ENCODE results near the gene LDB2.
"Not testable (repeated sequence)": the region's sequence is repeated elsewhere in the genome, so short reads cannot be mapped to it uniquely, and the experiment has no call there.

LDB2 gene

DNA sequence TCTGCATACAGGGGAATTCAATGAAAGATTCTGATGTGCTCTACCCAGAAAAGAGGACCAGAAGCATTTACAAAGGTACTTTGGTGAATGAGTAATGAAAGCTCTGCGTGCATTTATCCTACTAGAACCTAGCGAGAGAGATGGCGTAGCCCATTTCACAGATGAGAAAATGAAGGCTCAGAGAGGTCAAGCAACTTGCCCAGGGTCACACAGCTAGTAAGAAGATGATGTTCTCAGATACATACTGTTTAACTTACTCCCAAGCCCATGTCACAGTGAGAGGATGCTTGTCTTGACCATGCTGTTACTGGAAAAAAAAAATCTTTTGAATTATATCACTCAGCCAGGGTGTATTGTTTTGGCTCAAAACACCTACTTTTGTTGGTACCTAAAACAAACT is 317.3 kb downstream of the LDB2 start:
- DNase-seq (ENCODE audit: insufficient read length) (no peak), FAIRE-seq (no peak)
- TF ChIP-seq TAF1 (IDR thresholded peaks at IDR 0.05; ENCODE audit: borderline replicate concordance, low read depth, low read length) (no peak), POLR2AphosphoS5 (IDR thresholded peaks at IDR 0.05; ENCODE audit: low read depth, low read length) (no peak), POLR2A (IDR thresholded peaks at IDR 0.05; ENCODE audit: low read depth, low read length) (no peak)

DNA sequence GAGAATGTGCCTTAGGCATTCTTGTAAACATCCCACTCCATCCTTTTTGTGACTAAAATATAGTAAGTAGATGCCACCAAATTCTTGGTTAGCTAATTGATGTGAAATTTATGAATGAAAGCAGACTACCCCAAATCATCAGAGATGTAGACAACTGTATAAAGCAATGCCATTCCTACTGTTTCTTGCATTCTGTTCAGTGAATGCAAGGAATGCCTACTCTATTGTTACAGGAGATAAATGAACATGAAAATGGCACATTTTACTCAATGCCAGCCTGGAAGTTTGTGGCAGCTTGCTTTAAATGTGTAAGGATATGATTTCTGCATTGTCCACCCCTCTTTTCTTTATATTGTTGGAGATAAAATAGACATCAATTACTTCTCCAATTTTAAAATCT is 317.9 kb downstream of the LDB2 start:
- DNase-seq (ENCODE audit: insufficient read length), result no peak
- TF ChIP-seq POLR2AphosphoS5 (IDR thresholded peaks at IDR 0.05; ENCODE audit: low read depth, low read length) (no peak), POLR2A (IDR thresholded peaks at IDR 0.05; ENCODE audit: low read depth, low read length) (no peak)
- FAIRE-seq, result no peak

DNA sequence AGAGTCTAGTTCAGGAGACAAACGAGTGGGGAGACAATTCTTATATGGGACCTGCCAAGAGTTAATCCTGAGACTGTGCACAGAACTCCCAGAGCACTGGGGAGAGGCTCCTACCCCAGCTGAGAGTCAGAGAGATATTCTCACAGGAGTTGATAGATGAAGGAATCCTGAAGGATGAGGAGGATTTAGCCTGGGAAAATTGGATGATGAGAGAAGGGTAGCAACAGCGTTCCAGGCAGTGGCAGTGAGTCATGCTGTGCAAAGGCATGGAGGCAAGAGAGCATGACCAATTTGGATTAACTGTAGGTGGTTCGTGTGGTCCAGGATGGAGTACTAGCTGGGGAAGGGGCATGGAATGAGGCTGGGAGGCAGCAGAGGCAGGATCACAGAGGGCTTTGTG is 318.6 kb downstream of the LDB2 start:
- DNase-seq (ENCODE audit: insufficient read length), result no peak

DNA sequence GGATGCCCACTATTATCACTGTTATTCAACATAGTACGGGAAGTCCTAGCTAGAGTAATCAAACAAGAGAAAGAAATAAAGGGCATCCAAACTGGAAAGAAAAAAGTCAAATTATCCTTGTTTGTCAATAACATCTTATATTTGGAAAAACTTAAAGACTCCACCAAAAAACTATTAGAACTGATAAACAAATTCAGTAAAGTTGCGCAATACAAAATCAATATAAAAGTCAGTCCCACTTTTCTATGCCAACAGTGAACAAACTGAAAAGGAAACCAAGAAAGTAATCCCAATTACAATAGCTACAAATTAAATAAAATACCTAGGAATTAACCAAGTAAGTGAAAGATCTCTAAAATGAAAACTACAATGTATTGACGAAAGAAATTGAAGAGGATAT is 321.3 kb downstream of the LDB2 start:
- no peak for DNase-seq (ENCODE audit: insufficient read length)
- FAIRE-seq, result no peak
- TF ChIP-seq POLR2AphosphoS5 (IDR thresholded peaks at IDR 0.05; ENCODE audit: low read depth, low read length), result no peak
- TF ChIP-seq TAF1 (IDR thresholded peaks at IDR 0.05; ENCODE audit: borderline replicate concordance, low read depth, low read length), result no peak
- TF ChIP-seq POLR2A (IDR thresholded peaks at IDR 0.05; ENCODE audit: low read depth, low read length), result no peak

More for the DNA sequence above, 318.6 kb downstream of the LDB2 start:
- TF ChIP-seq POLR2AphosphoS5 (IDR thresholded peaks at IDR 0.05; ENCODE audit: low read depth, low read length) (no peak), POLR2A (IDR thresholded peaks at IDR 0.05; ENCODE audit: low read depth, low read length) (no peak), TAF1 (IDR thresholded peaks at IDR 0.05; ENCODE audit: borderline replicate concordance, low read depth, low read length) (no peak)
- FAIRE-seq, result no peak

DNA sequence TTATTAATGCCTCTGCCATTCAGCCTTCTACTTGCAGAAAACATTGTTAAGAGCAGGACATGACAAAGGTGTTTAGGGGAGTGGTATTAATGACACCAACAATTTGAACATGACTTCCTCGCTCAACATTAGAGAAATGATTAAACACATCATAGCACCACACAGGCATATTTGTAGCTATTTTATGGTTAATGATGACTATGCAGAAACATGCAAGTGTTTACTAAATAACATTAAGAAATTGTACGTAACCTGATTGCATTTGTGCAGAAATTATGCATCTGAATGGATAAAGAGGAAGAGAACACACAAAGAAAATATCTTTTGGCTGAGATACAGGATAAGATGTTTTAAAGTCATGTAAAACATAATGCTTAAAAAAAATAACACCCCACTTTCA is 323.5 kb downstream of the LDB2 start:
- DNase-seq (ENCODE audit: insufficient read length) (no peak), FAIRE-seq (no peak)
- TF ChIP-seq POLR2A (IDR thresholded peaks at IDR 0.05; ENCODE audit: low read depth, low read length) (no peak), POLR2AphosphoS5 (IDR thresholded peaks at IDR 0.05; ENCODE audit: low read depth, low read length) (no peak), TAF1 (IDR thresholded peaks at IDR 0.05; ENCODE audit: borderline replicate concordance, low read depth, low read length) (no peak)

DNA sequence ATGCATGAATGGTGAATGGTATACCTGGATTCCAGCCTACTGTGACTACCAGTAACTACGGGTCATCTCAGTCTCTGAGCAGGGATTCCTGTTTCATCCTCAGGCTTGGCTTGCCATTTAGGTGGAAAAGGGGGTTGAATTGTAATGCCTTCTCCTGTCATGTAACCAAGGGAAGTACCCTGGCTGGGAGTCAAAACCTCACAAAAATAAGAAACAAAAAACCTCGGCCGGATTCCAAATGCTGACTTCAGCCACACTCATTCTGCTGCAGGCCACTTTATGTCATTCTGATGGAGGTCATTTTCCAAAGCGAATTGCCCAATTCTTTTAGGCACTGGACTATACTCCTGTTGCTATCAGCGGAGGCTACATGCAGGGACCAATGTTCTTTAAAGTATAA is 324.7 kb downstream of the LDB2 start:
- TF ChIP-seq POLR2A (IDR thresholded peaks at IDR 0.05; ENCODE audit: low read depth, low read length) (no peak), TAF1 (IDR thresholded peaks at IDR 0.05; ENCODE audit: borderline replicate concordance, low read depth, low read length) (no peak), POLR2AphosphoS5 (IDR thresholded peaks at IDR 0.05; ENCODE audit: low read depth, low read length) (no peak)
- DNase-seq (ENCODE audit: insufficient read length) (no peak), FAIRE-seq (no peak)

DNA sequence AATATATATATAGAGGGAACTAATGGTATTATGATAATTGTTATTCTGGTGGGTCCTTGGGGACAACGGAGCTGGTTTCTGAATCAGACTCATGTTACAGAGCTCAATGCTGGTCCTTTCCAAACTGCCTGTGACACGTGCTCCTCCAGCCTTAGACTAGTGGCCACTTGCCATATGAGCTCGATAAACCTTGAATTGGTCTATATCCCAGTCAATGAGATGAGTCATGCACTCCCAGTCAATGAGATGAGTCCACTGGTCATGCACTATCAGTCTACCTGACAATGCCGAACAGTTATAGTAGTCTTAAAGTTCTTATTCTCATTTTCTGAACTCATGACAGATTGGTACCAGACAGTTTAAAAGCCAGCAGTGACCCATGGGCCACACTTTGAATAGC is 325.2 kb downstream of the LDB2 start:
- FAIRE-seq, result no peak
- no peak for DNase-seq (ENCODE audit: insufficient read length)

DNA sequence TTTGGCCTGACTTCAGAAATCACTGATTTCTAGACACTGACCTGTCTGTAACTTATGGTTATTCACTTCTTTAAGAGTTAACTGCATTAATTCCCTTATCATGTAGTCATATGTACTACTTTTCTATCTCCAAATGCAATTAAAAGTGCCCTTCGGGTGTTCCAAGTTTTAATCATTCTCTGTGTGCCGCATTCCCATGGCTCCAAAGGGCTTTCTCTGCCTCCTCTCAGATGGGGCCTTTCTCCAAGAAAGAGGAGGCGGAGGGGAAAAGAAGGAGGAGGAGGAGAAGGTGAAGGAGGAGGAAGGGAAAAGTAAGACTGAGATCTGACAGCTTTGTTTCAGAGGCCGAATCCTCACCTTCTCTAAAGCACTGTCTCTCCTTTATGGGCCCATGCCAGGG is 325.8 kb downstream of the LDB2 start:
- FAIRE-seq (no peak), DNase-seq (ENCODE audit: insufficient read length) (no peak)
- no peak for TF ChIP-seq POLR2A (IDR thresholded peaks at IDR 0.05; ENCODE audit: low read depth, low read length)

More for the DNA sequence above, 325.2 kb downstream of the LDB2 start:
- no peak for TF ChIP-seq POLR2A (IDR thresholded peaks at IDR 0.05; ENCODE audit: low read depth, low read length)
- TF ChIP-seq TAF1 (IDR thresholded peaks at IDR 0.05; ENCODE audit: borderline replicate concordance, low read depth, low read length), result no peak
- no peak for TF ChIP-seq POLR2AphosphoS5 (IDR thresholded peaks at IDR 0.05; ENCODE audit: low read depth, low read length)

DNA sequence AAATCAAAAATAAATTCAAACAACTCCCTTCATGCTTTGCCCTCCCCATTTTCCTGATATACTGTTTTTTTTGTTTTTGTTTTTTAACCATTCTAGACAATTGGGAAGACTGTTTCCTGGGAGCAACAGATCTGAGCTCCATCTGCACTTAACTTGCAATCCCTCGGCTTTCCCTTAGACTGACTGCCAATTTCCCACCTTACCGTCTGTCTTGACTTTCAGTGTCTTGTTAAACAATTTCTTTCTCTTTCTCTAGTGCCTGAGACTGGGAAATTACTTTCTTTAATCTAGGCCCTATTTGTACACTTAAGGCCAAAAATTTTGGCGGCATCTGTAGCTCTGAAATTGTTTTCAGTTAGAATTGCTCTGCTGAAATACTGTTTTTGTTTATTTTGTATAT is 326.3 kb downstream of the LDB2 start:
- TF ChIP-seq POLR2AphosphoS5 (IDR thresholded peaks at IDR 0.05; ENCODE audit: low read depth, low read length) (no peak), TAF1 (IDR thresholded peaks at IDR 0.05; ENCODE audit: borderline replicate concordance, low read depth, low read length) (no peak), POLR2A (IDR thresholded peaks at IDR 0.05; ENCODE audit: low read depth, low read length) (no peak)
- DNase-seq (ENCODE audit: insufficient read length) (no peak), FAIRE-seq (no peak)

DNA sequence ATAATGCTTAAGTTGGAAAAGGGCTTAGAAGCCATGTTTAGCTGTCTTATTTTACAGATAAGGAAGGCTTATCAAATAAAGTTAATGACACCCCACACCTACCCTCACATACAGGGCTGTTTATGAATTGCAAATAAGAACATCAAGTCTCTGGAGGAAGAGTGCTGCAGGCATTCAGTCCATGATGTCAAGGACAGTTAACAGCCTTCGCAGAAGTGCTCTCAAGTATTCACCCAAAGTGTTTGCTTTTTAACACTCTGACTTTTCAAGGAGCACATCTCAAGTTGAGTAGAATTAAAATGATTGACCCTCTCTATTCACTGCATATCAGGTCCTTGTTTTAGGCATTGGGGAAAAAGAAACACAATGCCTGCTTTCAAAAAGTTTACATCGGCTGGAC is 328.7 kb downstream of the LDB2 start:
- TF ChIP-seq POLR2AphosphoS5 (IDR thresholded peaks at IDR 0.05; ENCODE audit: low read depth, low read length), result no peak
- no peak for TF ChIP-seq POLR2A (IDR thresholded peaks at IDR 0.05; ENCODE audit: low read depth, low read length)
- TF ChIP-seq TAF1 (IDR thresholded peaks at IDR 0.05; ENCODE audit: borderline replicate concordance, low read depth, low read length), result no peak
- DNase-seq (ENCODE audit: insufficient read length), result no peak
- no peak for FAIRE-seq

DNA sequence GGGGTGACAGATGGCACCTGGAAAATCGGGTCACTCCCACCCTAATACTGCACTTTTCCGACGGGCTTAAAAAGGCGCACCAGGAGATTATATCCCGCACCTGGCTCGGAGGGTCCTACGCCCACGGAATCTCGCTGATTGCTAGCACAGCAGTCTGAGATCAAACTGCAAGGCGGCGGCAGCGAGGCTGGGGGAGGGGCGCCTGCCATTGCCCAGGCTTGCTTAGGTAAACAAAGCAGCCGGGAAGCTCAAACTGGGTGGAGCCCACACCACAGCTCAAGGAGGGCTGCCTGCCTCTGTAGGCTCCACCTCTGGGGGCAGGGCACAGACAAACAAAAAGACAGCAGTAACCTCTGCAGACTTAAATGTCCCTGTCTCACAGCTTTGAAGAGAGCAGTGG is 341.1 kb downstream of the LDB2 start:
- DNase-seq (ENCODE audit: insufficient read length); FAIRE-seq: not testable (repeated sequence)

DNA sequence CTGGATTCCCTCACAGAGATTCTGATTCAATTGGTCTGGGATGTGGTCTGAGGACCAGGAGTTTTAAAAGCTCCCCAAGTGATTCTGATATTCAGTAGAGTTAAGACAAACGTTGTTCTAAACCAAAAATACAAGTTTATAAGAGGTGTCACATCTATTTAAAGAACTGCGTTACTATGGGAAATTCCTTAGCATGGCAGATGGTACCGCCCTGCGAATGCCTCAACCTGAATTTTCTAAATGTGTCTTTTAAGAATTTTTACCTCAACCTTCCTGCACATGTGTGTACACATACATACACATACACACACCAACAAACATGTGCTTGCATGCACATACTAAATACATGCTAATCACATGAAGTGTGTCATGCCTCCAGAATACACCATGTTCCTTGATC is 343.3 kb downstream of the LDB2 start:
- DNase-seq (ENCODE audit: insufficient read length) (no peak), FAIRE-seq (no peak)
- TF ChIP-seq POLR2AphosphoS5 (IDR thresholded peaks at IDR 0.05; ENCODE audit: low read depth, low read length) (no peak), POLR2A (IDR thresholded peaks at IDR 0.05; ENCODE audit: low read depth, low read length) (no peak), TAF1 (IDR thresholded peaks at IDR 0.05; ENCODE audit: borderline replicate concordance, low read depth, low read length) (no peak)

DNA sequence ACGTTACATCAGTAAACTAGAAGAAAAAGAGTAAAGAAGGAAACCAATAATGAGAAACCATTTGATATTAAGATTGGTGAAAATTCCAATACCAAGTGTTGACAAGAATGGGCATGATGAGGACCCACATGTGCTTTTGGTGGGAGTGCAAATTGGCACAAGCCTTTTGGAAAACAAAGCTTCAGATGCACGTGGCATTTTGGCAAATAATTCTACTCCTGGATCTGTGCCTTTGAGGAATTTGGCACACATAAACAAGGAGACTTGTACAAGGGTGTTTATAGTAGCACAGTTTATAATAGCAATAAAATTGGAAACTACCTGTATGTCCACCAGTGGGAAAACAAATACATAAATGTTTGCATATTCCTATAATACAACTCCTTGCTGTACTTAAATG is 347.9 kb downstream of the LDB2 start:
- FAIRE-seq (no peak), DNase-seq (ENCODE audit: insufficient read length) (no peak)
- TF ChIP-seq POLR2A (IDR thresholded peaks at IDR 0.05; ENCODE audit: low read depth, low read length) (no peak), TAF1 (IDR thresholded peaks at IDR 0.05; ENCODE audit: borderline replicate concordance, low read depth, low read length) (no peak), POLR2AphosphoS5 (IDR thresholded peaks at IDR 0.05; ENCODE audit: low read depth, low read length) (no peak)
